Endothelial cell of umbilical vein (primary cell): ENCODE results near the gene ZC3HAV1L. TPM values are rescaled to one million over a fixed set of nuclear protein-coding genes. Genes with fewer than 3 reads are reported as not detected.

Experiments used
- BruUV-seq: library from RNA; stranded (reverse); fragments of 400-500 nt; replicated peaks from 2 replicates; lab custom pipeline; 2021; lab: Mats Ljungman, UMichigan
- CTCF ChIA-PET: fragments of 300-600, 350-600 bp; sonication (Branson Sonifier 250); formaldehyde crosslinking; loops from one replicate; lab custom pipeline; 2021; ENCODE audit warnings: antibody characterized with exemption, inconsistent platforms; lab: Charles Lee
- POLR2A ChIA-PET: fragments of 300-600, 350-600 bp; sonication (Branson Sonifier 250); formaldehyde crosslinking; loops from one replicate; lab custom pipeline; 2021; ENCODE audit warnings: antibody characterized with exemption, inconsistent platforms; lab: Charles Lee
- DNase-seq: peaks from one replicate; pipeline ENCODE4 v3.0.0-alpha.2; 2011; ENCODE audit warnings: low read depth, low spot score
- FAIRE-seq: peaks from 2 replicates; lab custom pipeline; 2011; peaks lifted over from hg19 to GRCh38; lab: Jason Lieb, UNC
- H2AFZ ChIP-seq: 2 replicates; pipeline ENCODE4 v1.6.0; 2012; ENCODE audit warnings: low read depth, low read length, control low read depth, inconsistent platforms
- H3K27ac ChIP-seq: 2 replicates; pipeline ENCODE4 v1.5.1; 2011; ENCODE audit warnings: low read depth, mild to moderate bottlenecking, control low read depth, low read length, moderate library complexity; ENCODE audit not compliant: insufficient read depth
- H3K27me3 ChIP-seq, 2 experiments: 2 replicates each; pipeline versions ENCODE4 v1.6.0 to v1.6.1; 2011; ENCODE audit warnings: low read length in 2 of 2, mixed read lengths in 1 of 2; ENCODE audit not compliant: control insufficient read depth in 2 of 2, insufficient read depth in 2 of 2
- H3K36me3 ChIP-seq, 2 experiments: 2 replicates in 1 of 2; 3 replicates in 1 of 2; pipeline ENCODE4 v1.5.1; 2011; ENCODE audit warnings: low read length in 2 of 2, mild to moderate bottlenecking in 1 of 2, moderate library complexity in 1 of 2; ENCODE audit not compliant: control insufficient read depth in 2 of 2, insufficient read depth in 2 of 2; ENCODE audit errors: extremely low read depth in 1 of 2
- H3K4me1 ChIP-seq: 3 replicates; pipeline ENCODE4 v1.5.1; 2011; ENCODE audit warnings: mild to moderate bottlenecking, low read length; ENCODE audit not compliant: control insufficient read depth, insufficient read depth; ENCODE audit errors: extremely low read depth
- H3K4me2 ChIP-seq: 2 replicates; pipeline ENCODE4 v1.6.1; 2011; ENCODE audit warnings: low read length, control low read depth, mixed read lengths; ENCODE audit not compliant: insufficient read depth
- H3K4me3 ChIP-seq, 3 experiments: fragments of 200-600 bp in 1 of 3; sonication (generic), shearing (Covaris generic) in 1 of 3; replicated peaks in 1 of 3; 2 replicates each; pipeline ENCODE4 v1.5.1; 2011 to 2016; ENCODE audit warnings: control low read depth in 3 of 3, low read length in 3 of 3, mild to moderate bottlenecking in 2 of 3, inconsistent platforms in 1 of 3, low read depth in 1 of 3, moderate library complexity in 1 of 3; ENCODE audit not compliant: insufficient read depth in 1 of 3
- H3K79me2 ChIP-seq: 2 replicates; pipeline ENCODE4 v1.6.0; 2012; ENCODE audit warnings: low read length, inconsistent platforms; ENCODE audit not compliant: control insufficient read depth, insufficient read depth
- H3K9ac ChIP-seq: replicated peaks from 2 replicates; pipeline ENCODE3; 2011; ENCODE audit warnings: low read length, control low read depth; ENCODE audit not compliant: insufficient read depth; ENCODE audit errors: extremely low read depth
- H3K9me1 ChIP-seq: replicated peaks from 3 replicates; pipeline ENCODE4 v1.6.0; 2011; ENCODE audit warnings: mild to moderate bottlenecking, low read length; ENCODE audit not compliant: control insufficient read depth, insufficient read depth; ENCODE audit errors: extremely low read depth
- H3K9me3 ChIP-seq: replicated peaks from 2 replicates; pipeline ENCODE4 v1.5.1; 2012; ENCODE audit warnings: low read length, inconsistent platforms; ENCODE audit not compliant: control insufficient read depth, insufficient read depth
- H4K20me1 ChIP-seq: replicated peaks from 2 replicates; pipeline ENCODE3; 2011; ENCODE audit warnings: mild to moderate bottlenecking, low read length; ENCODE audit not compliant: control insufficient read depth, insufficient read depth; ENCODE audit errors: extremely low read depth
- CTCF ChIP-seq, 2 donors: IDR thresholded peaks; 1 replicate in 1 of 2; 2 replicates in 1 of 2; pipeline ENCODE4 v1.5.1; 2011; ENCODE audit warnings: low read length in 2 of 2, mild to moderate bottlenecking in 2 of 2, moderate library complexity in 2 of 2, control low read depth in 1 of 2, inconsistent platforms in 1 of 2, low read depth in 1 of 2; ENCODE audit not compliant: insufficient read depth in 1 of 2; ENCODE audit errors: extremely low read depth in 1 of 2
- EZH2 ChIP-seq: IDR thresholded peaks from 2 replicates; pipeline ENCODE4 v1.6.1; 2012; ENCODE audit warnings: borderline replicate concordance, low read depth, mild to moderate bottlenecking, moderate library complexity, low read length, inconsistent platforms; ENCODE audit not compliant: severe bottlenecking
- FOS ChIP-seq: IDR thresholded peaks from 2 replicates; pipeline ENCODE4 v1.6.1; 2011; ENCODE audit warnings: mild to moderate bottlenecking, low read length, moderate library complexity, borderline replicate concordance; ENCODE audit not compliant: insufficient read depth
- GATA2 ChIP-seq: IDR thresholded peaks from 2 replicates; pipeline ENCODE4 v1.7.0; 2011; ENCODE audit warnings: low read depth, mild to moderate bottlenecking, moderate library complexity, mixed read lengths, low read length; ENCODE audit not compliant: insufficient read length, insufficient read depth
- JUN ChIP-seq: IDR thresholded peaks from 2 replicates; pipeline ENCODE4 v1.6.1; 2011; ENCODE audit warnings: borderline replicate concordance, low read depth; ENCODE audit not compliant: insufficient read length, insufficient read depth
- MAX ChIP-seq: IDR thresholded peaks from 2 replicates; pipeline ENCODE4 v1.6.1; 2011; ENCODE audit not compliant: insufficient read depth, insufficient read length
- MYC ChIP-seq: IDR thresholded peaks from one replicate; pipeline ENCODE4 v1.6.1; 2011; ENCODE audit warnings: mild to moderate bottlenecking, low read depth, low read length
- POLR2A ChIP-seq: IDR thresholded peaks from 2 replicates; pipeline ENCODE4 v1.6.1; 2012; ENCODE audit warnings: low read depth, mild to moderate bottlenecking, control low read depth, low read length
- POLR2AphosphoS5 ChIP-seq: IDR thresholded peaks from 2 replicates; pipeline ENCODE4 v1.6.1; 2012; ENCODE audit warnings: low read depth, mild to moderate bottlenecking, control low read depth, low read length, moderate library complexity; ENCODE audit not compliant: insufficient read depth
- dilution Hi-C: fragments of 300-500 bp; cut with MboI; formaldehyde crosslinking; loops from one replicate; pipeline ENCODE4 v1.15.0; 2019; ENCODE audit warnings: low sequenced_read_pairs; ENCODE audit not compliant: extremely low pct_ligation_motif_present
- intact Hi-C: fragments of 100-400 bp; cut with micrococcal nuclease; formaldehyde crosslinking; loops from one replicate; pipeline ENCODE4 v1.10.0; 2022
- polyA plus RNA-seq, 4 experiments: library from polyadenylated mRNA; depleted of rRNA in 3 of 4; stranded (reverse) in 3 of 4; unstranded in 1 of 4; fragments of >200 nt; gene quantifications; 2 replicates each; pipeline versions ENCODE4 v1.2.1 to v1.2.3, GENCODE V29; 2011 to 2012; ENCODE audit warnings: missing spikeins in 1 of 4
- total RNA-seq: library from RNA; stranded (reverse); gene quantifications from 2 replicates; pipeline ENCODE4 v1.2.3, GENCODE V29; 2021

ZC3HAV1L gene
- total and polyA plus RNA-seq, 2 donors (not counting 3 experiments of a cell fraction or from before 2014, with no cell fraction given): 15.9 to 25.7 TPM

GRCh38 chr7:139060695-139061237 is 24.9 kb upstream of the ZC3HAV1L start:
- BruUV-seq: no TSS peak
- Histone ChIP-seq H3K4me1 (peaks cover 23% of the 10 kb centered on the region), H3K4me2 (no peak overlapping the region), H3K9me1 (no peaks in the 10 kb centered on the region), H3K4me3 (no peak overlapping the region), H3K79me2 (no peaks in the 10 kb centered on the region), H2AFZ (no peak overlapping the region), H3K27me3 (no peaks in the 10 kb centered on the region), H3K36me3 (peaks cover 8 to 9% of the 10 kb centered on the region in 2 experiments), H4K20me1 (no peaks in the 10 kb centered on the region), H3K9ac (no peak overlapping the region), H3K27ac (peak overlapping the region; percentile 67), H3K9me3 (no peaks in the 10 kb centered on the region)
- TF ChIP-seq MYC (no peak), FOS (no peak), GATA2 (no peak), POLR2AphosphoS5 (no peak), CTCF (IDR thresholded peaks at IDR 0.05; ENCODE audit: extremely low read depth in 1 of 2, insufficient read depth in 1 of 2, low read depth in 1 of 2, low read length in 2 of 2) (no peak), MAX (no peak), POLR2A (no peak), EZH2 (no peak), JUN (no peak)
- intact Hi-C loops (loop anchor here (1.0 kb wide), 1 partner anchor 14 kb away; no protein-coding TSS in a partner anchor), dilution Hi-C loops (no loop called here)
- POLR2A ChIA-PET: no interaction called here
- DNase-seq: peak; percentile 24
- FAIRE-seq: no peak
- CTCF ChIA-PET: interaction anchor here (1.3 to 2.6 kb wide), 4 partner anchors 12 to 174 kb away, joined by 3 to 24 read pairs (median 8); no protein-coding TSS in a partner anchor
